ENCODE results near the gene DUS3L. TPM values are rescaled to one million over a fixed set of nuclear protein-coding genes. Genes with fewer than 3 reads are reported as not detected.
"Not testable (repeated sequence)": the region's sequence is repeated elsewhere in the genome, so short reads cannot be mapped to it uniquely, and the experiment has no call there.

DUS3L gene
- total and polyA plus RNA-seq, 2 experiments from 2014 or later, result 26.7 to 28.9 TPM

GRCh38 chr19:5749505-5749904, 41.5 kb downstream of the DUS3L start:
- Histone ChIP-seq H3K36me3 (replicated peaks; ENCODE audit: insufficient read depth, low read depth) (no peaks in the 10 kb centered on the region), H3K4me2 (no peak overlapping the region), H3K79me2 (no peaks in the 10 kb centered on the region), H3K9me3 (ENCODE audit: low read depth) (no peaks in the 10 kb centered on the region), H3K9me2 (replicated peaks; ENCODE audit: insufficient read depth) (no peaks in the 10 kb centered on the region), H2AFZ (no peak overlapping the region), H3K27ac (no peak overlapping the region), H3K4me1 (ENCODE audit: insufficient read depth) (no peaks in the 10 kb centered on the region), H4K20me1 (ENCODE audit: insufficient read depth, poor library complexity, severe bottlenecking) (no peaks in the 10 kb centered on the region), H3K4me3 (no peak overlapping the region), H3K27me3 (no peaks in the 10 kb centered on the region)
- TF ChIP-seq EZH2phosphoT487 (IDR thresholded peaks at IDR 0.05; ENCODE audit: low read depth, severe bottlenecking, unreplicated experiment) (no peak), EZH2 (IDR thresholded peaks at IDR 0.05; ENCODE audit: borderline replicate concordance) (no peak), CTCF (IDR thresholded peaks at IDR 0.05; ENCODE audit: poor library complexity) (no peak)
- 91% methylated on average over 5 of the region's 5 CpGs for WGBS (ENCODE audit: low lambda C conversion rate, missing lambda C conversion rate)
- DNase-seq (ENCODE audit: low spot score), result no peak

- H3K9me3 ChIP-seq (ENCODE audit: low read depth); H3K9me2 ChIP-seq (replicated peaks; ENCODE audit: insufficient read depth); H3K4me1 ChIP-seq (ENCODE audit: insufficient read depth); H2AFZ ChIP-seq; H4K20me1 ChIP-seq (ENCODE audit: insufficient read depth, poor library complexity, severe bottlenecking); H3K4me2 ChIP-seq; H3K4me3 ChIP-seq; H3K27me3 ChIP-seq; DNase-seq (ENCODE audit: low spot score); H3K27ac ChIP-seq; H3K79me2 ChIP-seq; H3K36me3 ChIP-seq (replicated peaks; ENCODE audit: insufficient read depth, low read depth): not testable (repeated sequence)
- WGBS (ENCODE audit: low lambda C conversion rate, missing lambda C conversion rate), result 66% methylated on average over 6 of the region's 6 CpGs
Measured at GRCh38 chr19:5748920-5749319, 42.0 kb downstream of the DUS3L start.

GRCh38 chr19:5744999-5745398, 46.0 kb downstream of the DUS3L start:
- not testable (repeated sequence) for H3K36me3 ChIP-seq (replicated peaks; ENCODE audit: insufficient read depth, low read depth); H3K4me2 ChIP-seq; H3K27ac ChIP-seq; H4K20me1 ChIP-seq (ENCODE audit: insufficient read depth, poor library complexity, severe bottlenecking); H3K4me3 ChIP-seq; H3K9me2 ChIP-seq (replicated peaks; ENCODE audit: insufficient read depth); DNase-seq (ENCODE audit: low spot score); H3K9me3 ChIP-seq (ENCODE audit: low read depth); H3K27me3 ChIP-seq; H3K79me2 ChIP-seq; H2AFZ ChIP-seq; H3K4me1 ChIP-seq (ENCODE audit: insufficient read depth)
- WGBS (ENCODE audit: low lambda C conversion rate, missing lambda C conversion rate), result 93% methylated on average over 10 of the region's 10 CpGs

GRCh38 chr19:5743630-5744029, 47.3 kb downstream of the DUS3L start:
- Histone ChIP-seq H2AFZ (no peak overlapping the region), H3K27me3 (no peaks in the 10 kb centered on the region), H3K4me2 (no peak overlapping the region), H3K79me2 (no peaks in the 10 kb centered on the region), H3K9me2 (replicated peaks; ENCODE audit: insufficient read depth) (no peaks in the 10 kb centered on the region), H4K20me1 (ENCODE audit: insufficient read depth, poor library complexity, severe bottlenecking) (no peaks in the 10 kb centered on the region), H3K9me3 (ENCODE audit: low read depth) (no peaks in the 10 kb centered on the region), H3K4me1 (ENCODE audit: insufficient read depth) (no peaks in the 10 kb centered on the region), H3K4me3 (no peak overlapping the region), H3K36me3 (replicated peaks; ENCODE audit: insufficient read depth, low read depth) (no peaks in the 10 kb centered on the region), H3K27ac (no peak overlapping the region)
- peak; percentile 13 for DNase-seq (ENCODE audit: low spot score)
- TF ChIP-seq CTCF (IDR thresholded peaks at IDR 0.05; ENCODE audit: poor library complexity), result no peak
- no peak for TF ChIP-seq EZH2phosphoT487 (IDR thresholded peaks at IDR 0.05; ENCODE audit: low read depth, severe bottlenecking, unreplicated experiment)
- no peak for TF ChIP-seq EZH2 (IDR thresholded peaks at IDR 0.05; ENCODE audit: borderline replicate concordance)

- WGBS (ENCODE audit: low lambda C conversion rate, missing lambda C conversion rate), result 83% methylated on average over 19 of the region's 19 CpGs
- H3K4me1 ChIP-seq (ENCODE audit: insufficient read depth), result no peaks in the 10 kb centered on the region
- TF ChIP-seq CTCF (IDR thresholded peaks at IDR 0.05; ENCODE audit: poor library complexity), result no peak
- no peak for TF ChIP-seq EZH2phosphoT487 (IDR thresholded peaks at IDR 0.05; ENCODE audit: low read depth, severe bottlenecking, unreplicated experiment)
- TF ChIP-seq EZH2 (IDR thresholded peaks at IDR 0.05; ENCODE audit: borderline replicate concordance), result no peak
Measured at GRCh38 chr19:5742051-5742450, 48.9 kb downstream of the DUS3L start.

More at GRCh38 chr19:5742051-5742450, 48.9 kb downstream of the DUS3L start:
- no peak for DNase-seq (ENCODE audit: low spot score)
- Histone ChIP-seq H2AFZ (no peak overlapping the region), H3K4me3 (no peak overlapping the region), H3K9me2 (replicated peaks; ENCODE audit: insufficient read depth) (no peaks in the 10 kb centered on the region), H3K27me3 (no peaks in the 10 kb centered on the region), H4K20me1 (ENCODE audit: insufficient read depth, poor library complexity, severe bottlenecking) (no peaks in the 10 kb centered on the region), H3K4me2 (no peak overlapping the region), H3K27ac (no peak overlapping the region), H3K79me2 (no peaks in the 10 kb centered on the region), H3K36me3 (replicated peaks; ENCODE audit: insufficient read depth, low read depth) (no peaks in the 10 kb centered on the region), H3K9me3 (ENCODE audit: low read depth) (no peaks in the 10 kb centered on the region)
